ENCODE data around the gene PGLYRP4. TPM values are rescaled to one million over a fixed set of nuclear protein-coding genes. Genes with fewer than 3 reads are reported as not detected.

The PGLYRP4 gene
- total RNA-seq, 1 experiment from 2014 or later = not detected

DNA sequence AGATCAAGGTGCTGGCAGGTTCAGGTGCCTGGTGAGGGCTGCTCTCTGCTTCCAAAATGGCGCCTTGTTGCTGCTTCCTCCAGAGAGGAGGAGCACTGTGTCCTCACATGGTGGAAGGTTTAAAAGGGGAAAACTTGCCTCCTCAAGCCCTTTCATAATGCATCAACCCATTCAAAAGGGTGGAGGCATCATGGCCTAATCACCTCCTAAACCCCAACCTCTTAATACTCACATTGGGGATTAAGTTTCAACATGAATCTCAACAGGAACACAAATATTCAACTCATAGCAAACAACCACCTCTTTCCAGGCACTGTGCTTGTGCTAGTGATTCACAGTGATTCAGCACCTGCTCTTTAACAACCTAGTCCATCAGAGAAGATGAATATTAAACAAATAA lies 22.6 kb upstream of the PGLYRP4 start:
- no peak for ATAC-seq
- TF ChIP-seq, protein P1, sequence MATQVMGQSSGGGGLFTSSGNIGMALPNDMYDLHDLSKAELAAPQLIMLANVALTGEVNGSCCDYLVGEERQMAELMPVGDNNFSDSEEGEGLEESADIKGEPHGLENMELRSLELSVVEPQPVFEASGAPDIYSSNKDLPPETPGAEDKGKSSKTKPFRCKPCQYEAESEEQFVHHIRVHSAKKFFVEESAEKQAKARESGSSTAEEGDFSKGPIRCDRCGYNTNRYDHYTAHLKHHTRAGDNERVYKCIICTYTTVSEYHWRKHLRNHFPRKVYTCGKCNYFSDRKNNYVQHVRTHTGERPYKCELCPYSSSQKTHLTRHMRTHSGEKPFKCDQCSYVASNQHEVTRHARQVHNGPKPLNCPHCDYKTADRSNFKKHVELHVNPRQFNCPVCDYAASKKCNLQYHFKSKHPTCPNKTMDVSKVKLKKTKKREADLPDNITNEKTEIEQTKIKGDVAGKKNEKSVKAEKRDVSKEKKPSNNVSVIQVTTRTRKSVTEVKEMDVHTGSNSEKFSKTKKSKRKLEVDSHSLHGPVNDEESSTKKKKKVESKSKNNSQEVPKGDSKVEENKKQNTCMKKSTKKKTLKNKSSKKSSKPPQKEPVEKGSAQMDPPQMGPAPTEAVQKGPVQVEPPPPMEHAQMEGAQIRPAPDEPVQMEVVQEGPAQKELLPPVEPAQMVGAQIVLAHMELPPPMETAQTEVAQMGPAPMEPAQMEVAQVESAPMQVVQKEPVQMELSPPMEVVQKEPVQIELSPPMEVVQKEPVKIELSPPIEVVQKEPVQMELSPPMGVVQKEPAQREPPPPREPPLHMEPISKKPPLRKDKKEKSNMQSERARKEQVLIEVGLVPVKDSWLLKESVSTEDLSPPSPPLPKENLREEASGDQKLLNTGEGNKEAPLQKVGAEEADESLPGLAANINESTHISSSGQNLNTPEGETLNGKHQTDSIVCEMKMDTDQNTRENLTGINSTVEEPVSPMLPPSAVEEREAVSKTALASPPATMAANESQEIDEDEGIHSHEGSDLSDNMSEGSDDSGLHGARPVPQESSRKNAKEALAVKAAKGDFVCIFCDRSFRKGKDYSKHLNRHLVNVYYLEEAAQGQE (IDR thresholded peaks at IDR 0.05; ENCODE audit: insufficient read depth in 1 of 2, low read depth in 2 of 2, low read length in 1 of 2) = no peak
- TF ChIP-seq SIN3A (IDR thresholded peaks at IDR 0.05; ENCODE audit: borderline replicate concordance, insufficient read depth, low read depth, low read length) (no peak), TCF7L2 (IDR thresholded peaks at IDR 0.05; ENCODE audit: low read depth, low read length) (no peak)
- TF ChIP-seq, protein P2, sequence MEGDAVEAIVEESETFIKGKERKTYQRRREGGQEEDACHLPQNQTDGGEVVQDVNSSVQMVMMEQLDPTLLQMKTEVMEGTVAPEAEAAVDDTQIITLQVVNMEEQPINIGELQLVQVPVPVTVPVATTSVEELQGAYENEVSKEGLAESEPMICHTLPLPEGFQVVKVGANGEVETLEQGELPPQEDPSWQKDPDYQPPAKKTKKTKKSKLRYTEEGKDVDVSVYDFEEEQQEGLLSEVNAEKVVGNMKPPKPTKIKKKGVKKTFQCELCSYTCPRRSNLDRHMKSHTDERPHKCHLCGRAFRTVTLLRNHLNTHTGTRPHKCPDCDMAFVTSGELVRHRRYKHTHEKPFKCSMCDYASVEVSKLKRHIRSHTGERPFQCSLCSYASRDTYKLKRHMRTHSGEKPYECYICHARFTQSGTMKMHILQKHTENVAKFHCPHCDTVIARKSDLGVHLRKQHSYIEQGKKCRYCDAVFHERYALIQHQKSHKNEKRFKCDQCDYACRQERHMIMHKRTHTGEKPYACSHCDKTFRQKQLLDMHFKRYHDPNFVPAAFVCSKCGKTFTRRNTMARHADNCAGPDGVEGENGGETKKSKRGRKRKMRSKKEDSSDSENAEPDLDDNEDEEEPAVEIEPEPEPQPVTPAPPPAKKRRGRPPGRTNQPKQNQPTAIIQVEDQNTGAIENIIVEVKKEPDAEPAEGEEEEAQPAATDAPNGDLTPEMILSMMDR (IDR thresholded peaks at IDR 0.05) = no peak

DNA sequence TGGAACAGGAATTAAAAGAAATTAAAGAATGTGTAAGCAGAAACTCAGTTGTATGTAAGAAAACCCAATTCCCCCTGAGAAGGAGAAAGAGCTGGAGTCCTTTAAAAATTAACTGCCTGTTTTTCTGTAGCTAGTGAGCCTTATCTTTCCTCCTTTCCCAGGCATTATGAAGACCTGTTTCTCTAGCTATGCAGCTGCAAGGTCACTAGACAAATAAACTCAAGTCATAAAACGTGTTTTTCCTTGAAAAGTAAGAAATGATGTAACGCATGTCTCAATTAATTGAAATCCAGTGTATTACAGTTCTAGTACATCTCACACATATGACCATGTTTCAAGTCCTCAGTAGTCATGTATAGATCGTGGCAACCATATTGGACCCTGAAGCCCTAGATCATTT lies 21.5 kb upstream of the PGLYRP4 start:
- no peaks in the 10 kb centered on the region for H3K4me1 ChIP-seq (ENCODE audit: control insufficient read depth, insufficient read depth, low read length)
- H3K27me3 ChIP-seq (ENCODE audit: control insufficient read depth, insufficient read depth, low read length) = peaks cover 4% of the 10 kb centered on the region; the same call in 1 of the 2 replicates
- ATAC-seq (no peak), DNase-seq (ENCODE audit: low read depth, low spot score) (no peak)
- POLR2A ChIA-PET = no interaction called here
- no peak overlapping the region for H3K4me3 ChIP-seq (ENCODE audit: low read depth in 2 of 2, low read length in 2 of 2)
- no peak overlapping the region for H3K27ac ChIP-seq (ENCODE audit: low read length)
- in situ Hi-C loops (cut with HindIII; ENCODE audit: low pct_unique_long_range_greater_than_20kb, low sequenced_read_pairs) = loop anchor here (25.0 kb wide), 1 partner anchor 242 kb away; the partner anchor contains the start of genes S100A14 and S100A16
- TF ChIP-seq SIN3A (IDR thresholded peaks at IDR 0.05; ENCODE audit: borderline replicate concordance, insufficient read depth, low read depth, low read length) (no peak), POLR2AphosphoS5 (IDR thresholded peaks at IDR 0.05; ENCODE audit: low read depth, low read length) (no peak), TCF7L2 (IDR thresholded peaks at IDR 0.05; ENCODE audit: low read depth, low read length) (no peak)
- TF ChIP-seq, protein P1 (IDR thresholded peaks at IDR 0.05; ENCODE audit: insufficient read depth in 1 of 2, low read depth in 2 of 2, low read length in 1 of 2) = no peak
- TF ChIP-seq, protein P2 (IDR thresholded peaks at IDR 0.05) = no peak
- H3K36me3 ChIP-seq (ENCODE audit: control insufficient read depth, insufficient read depth, low read length) = no peaks in the 10 kb centered on the region
- no TSS peak for BruUV-seq (replicated peaks)
- H3K9me3 ChIP-seq (ENCODE audit: control insufficient read depth, insufficient read depth, low read depth, low read length) = no peaks in the 10 kb centered on the region
- CTCF ChIA-PET = no interaction called here
- intact Hi-C loops (cut with micrococcal nuclease; ENCODE audit: unreplicated experiment) = no loop called here

More for the DNA sequence above, 22.6 kb upstream of the PGLYRP4 start:
- no peak for DNase-seq (ENCODE audit: low read depth, low spot score)
- Histone ChIP-seq H3K9me3 (ENCODE audit: control insufficient read depth, insufficient read depth, low read depth, low read length) (no peaks in the 10 kb centered on the region), H3K4me1 (ENCODE audit: control insufficient read depth, insufficient read depth, low read length) (no peaks in the 10 kb centered on the region), H3K27ac (ENCODE audit: low read length) (no peak overlapping the region), H3K4me3 (ENCODE audit: low read depth in 2 of 2, low read length in 2 of 2) (no peak overlapping the region), H3K27me3 (ENCODE audit: control insufficient read depth, insufficient read depth, low read length) (peaks cover 6% of the 10 kb centered on the region; the same call in 1 of the 2 replicates), H3K36me3 (ENCODE audit: control insufficient read depth, insufficient read depth, low read length) (no peaks in the 10 kb centered on the region)
- in situ Hi-C loops (cut with HindIII; ENCODE audit: low pct_unique_long_range_greater_than_20kb, low sequenced_read_pairs) = loop anchor here (25.0 kb wide), 1 partner anchor 241 kb away; the partner anchor contains the start of genes S100A14 and S100A16
- no TSS peak for BruUV-seq (replicated peaks)
- intact Hi-C loops (cut with micrococcal nuclease; ENCODE audit: unreplicated experiment) = no loop called here
- POLR2A ChIA-PET = no interaction called here
- CTCF ChIA-PET = no interaction called here

Data from Panc1 (cell line).